ENCODE measurements around the gene SLC1A3. TPM values are rescaled to one million over a fixed set of nuclear protein-coding genes. Genes with fewer than 3 reads are reported as not detected.
"Not testable (repeated sequence)": the region's sequence is repeated elsewhere in the genome, so short reads cannot be mapped to it uniquely, and the experiment has no call there.

Gene SLC1A3
- total RNA-seq, 1 experiment from 2014 or later = 9.6 TPM

DNA sequence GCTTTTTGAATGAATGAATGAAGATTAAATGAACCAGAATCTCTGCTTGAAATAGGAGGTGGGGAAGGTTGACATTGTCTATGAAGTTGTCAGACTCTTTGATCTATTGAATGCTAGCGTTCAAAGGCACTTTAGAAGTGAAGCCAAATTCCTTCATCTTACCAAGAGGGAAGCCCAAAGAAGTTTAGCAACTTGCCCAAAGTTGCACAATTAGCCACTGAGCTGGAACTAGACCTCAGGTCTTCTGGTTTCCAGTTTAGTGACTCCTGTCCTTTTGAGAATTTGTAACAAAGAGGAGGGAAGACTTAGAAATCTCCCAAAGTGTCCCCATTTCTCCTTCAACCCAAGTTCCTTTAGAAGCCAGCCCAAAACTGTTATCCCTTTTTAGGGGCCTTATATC, 20.7 kb upstream of the SLC1A3 start:
- Mint-ChIP-seq H3K36me3 (ENCODE audit: insufficient read depth, unreplicated experiment) (no peaks in the 10 kb centered on the region), H3K4me1 (ENCODE audit: insufficient read depth, unreplicated experiment) (no peaks in the 10 kb centered on the region), H3K27me3 (ENCODE audit: insufficient read depth, unreplicated experiment) (no peaks in the 10 kb centered on the region), H3K9me3 (ENCODE audit: unreplicated experiment) (no peaks in the 10 kb centered on the region), H3K27ac (ENCODE audit: low read depth, unreplicated experiment) (no peak overlapping the region), H3K4me3 (ENCODE audit: unreplicated experiment) (no peak overlapping the region)
- POLR2A ChIA-PET = interaction anchor here (0.6 to 1.9 kb wide), 2 partner anchors 21 to 107 kb away, joined by 3 to 8 read pairs; partner anchors contain the start of gene SLC1A3
- DNase-seq (ENCODE audit: unreplicated experiment) = no peak
- TF ChIP-seq CTCF (IDR thresholded peaks at IDR 0.05; ENCODE audit: unreplicated experiment) = no peak
- CTCF ChIA-PET = no interaction called here
- intact Hi-C loops (cut with micrococcal nuclease) = no loop called here
- no TSS peak for BruUV-seq (replicated peaks)

- no peaks in the 10 kb centered on the region for H3K4me1 Mint-ChIP-seq (ENCODE audit: insufficient read depth, unreplicated experiment)
- ChIA-PET CTCF (no interaction called here), POLR2A (no interaction called here)
- no peaks in the 10 kb centered on the region for H3K27me3 Mint-ChIP-seq (ENCODE audit: insufficient read depth, unreplicated experiment)
- no peak for DNase-seq (ENCODE audit: unreplicated experiment)
- no peak overlapping the region for H3K27ac Mint-ChIP-seq (ENCODE audit: low read depth, unreplicated experiment)
- no TSS peak for BruUV-seq (replicated peaks)
- no peaks in the 10 kb centered on the region for H3K9me3 Mint-ChIP-seq (ENCODE audit: unreplicated experiment)
- H3K4me3 Mint-ChIP-seq (ENCODE audit: unreplicated experiment) = no peak overlapping the region
- no peak for TF ChIP-seq CTCF (IDR thresholded peaks at IDR 0.05; ENCODE audit: unreplicated experiment)
- intact Hi-C loops (cut with micrococcal nuclease) = no loop called here
- H3K36me3 Mint-ChIP-seq (ENCODE audit: insufficient read depth, unreplicated experiment) = no peaks in the 10 kb centered on the region
These were observed 19.1 kb upstream of the SLC1A3 start for GRCh38 chr5:36587354-36587753.

DNA sequence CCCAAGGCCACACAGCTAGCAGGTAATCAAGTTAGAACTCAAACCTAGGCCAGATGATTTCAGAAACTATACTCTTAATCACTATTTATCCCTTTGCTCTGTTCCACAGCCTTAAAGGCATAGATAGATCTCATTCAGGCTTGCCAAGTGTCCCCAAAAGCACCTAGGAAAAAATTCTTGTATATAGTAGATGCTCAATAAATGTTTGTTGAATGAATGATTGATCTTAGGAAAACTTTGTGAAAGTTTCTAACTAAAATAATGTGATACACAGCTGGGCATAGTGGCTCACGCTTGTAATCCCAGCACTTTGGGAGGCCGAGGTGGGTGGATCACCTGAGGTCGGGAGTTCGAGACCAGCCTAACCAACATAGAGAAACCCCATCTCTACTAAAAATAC, 16.7 kb upstream of the SLC1A3 start:
- H3K4me3 Mint-ChIP-seq (ENCODE audit: unreplicated experiment); H3K36me3 Mint-ChIP-seq (ENCODE audit: insufficient read depth, unreplicated experiment); DNase-seq (ENCODE audit: unreplicated experiment); intact Hi-C loops (cut with micrococcal nuclease); H3K9me3 Mint-ChIP-seq (ENCODE audit: unreplicated experiment); H3K27me3 Mint-ChIP-seq (ENCODE audit: insufficient read depth, unreplicated experiment); H3K4me1 Mint-ChIP-seq (ENCODE audit: insufficient read depth, unreplicated experiment); H3K27ac Mint-ChIP-seq (ENCODE audit: low read depth, unreplicated experiment); POLR2A ChIA-PET; BruUV-seq (replicated peaks): not testable (repeated sequence)
- CTCF ChIA-PET = interaction anchor here (1.1 to 1.7 kb wide), 2 partner anchors 14 to 106 kb away, joined by 4 to 5 read pairs; no protein-coding TSS in a partner anchor

DNA sequence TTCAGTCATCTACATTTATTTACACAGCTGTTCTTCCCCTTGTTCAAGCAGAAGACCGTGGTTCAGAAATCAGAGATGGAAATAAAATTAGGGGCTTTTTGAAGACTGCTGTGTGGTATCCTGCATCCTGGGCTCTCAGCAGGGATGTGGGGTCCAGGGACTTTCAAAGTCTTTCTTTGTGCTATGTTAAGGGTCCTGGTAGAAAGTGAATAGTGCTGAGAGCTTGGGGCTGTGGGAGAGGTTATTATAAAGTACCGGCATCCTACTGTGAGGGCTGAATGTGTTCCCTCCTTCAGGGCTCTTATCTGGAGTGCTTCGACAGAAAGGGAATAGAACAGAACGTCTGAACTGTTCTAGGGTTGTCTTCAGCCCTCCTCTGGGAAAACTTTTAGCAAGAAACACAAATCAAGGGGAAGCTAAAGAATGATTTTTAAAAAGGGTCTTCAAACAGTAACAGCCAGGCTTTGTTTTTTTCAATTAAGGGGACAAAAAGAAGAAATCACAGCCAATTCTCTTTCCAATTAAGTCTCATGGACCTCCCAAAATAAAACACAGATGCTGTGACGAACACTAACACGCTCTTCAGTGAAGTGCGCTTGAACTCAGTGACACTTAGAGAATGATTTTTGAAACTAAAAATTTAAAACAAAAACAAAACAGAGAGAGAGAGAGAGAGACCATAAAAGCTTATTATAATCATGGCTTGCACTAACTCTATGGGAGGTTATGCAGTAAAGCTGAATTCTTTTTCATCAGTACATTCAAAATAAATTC, 15.7 kb upstream of the SLC1A3 start:
- no peak overlapping the region for H3K27ac Mint-ChIP-seq (ENCODE audit: low read depth, unreplicated experiment)
- intact Hi-C loops (cut with micrococcal nuclease) = no loop called here
- no peaks in the 10 kb centered on the region for H3K36me3 Mint-ChIP-seq (ENCODE audit: insufficient read depth, unreplicated experiment)
- no peak for TF ChIP-seq CTCF (IDR thresholded peaks at IDR 0.05; ENCODE audit: unreplicated experiment)
- H3K4me3 Mint-ChIP-seq (ENCODE audit: unreplicated experiment) = no peak overlapping the region
- no peak for DNase-seq (ENCODE audit: unreplicated experiment)
- no peaks in the 10 kb centered on the region for H3K9me3 Mint-ChIP-seq (ENCODE audit: unreplicated experiment)
- ChIA-PET CTCF (no interaction called here), POLR2A (interaction anchor here (0.7 kb wide), 1 partner anchor 412 kb away, joined by 3 read pairs; no protein-coding TSS in a partner anchor)
- BruUV-seq (replicated peaks) = no TSS peak
- no peaks in the 10 kb centered on the region for H3K27me3 Mint-ChIP-seq (ENCODE audit: insufficient read depth, unreplicated experiment)
- H3K4me1 Mint-ChIP-seq (ENCODE audit: insufficient read depth, unreplicated experiment) = no peaks in the 10 kb centered on the region
